Kidney (tissue), 14 donors: ENCODE data around the gene IDUA. TPM values are rescaled to one million over a fixed set of nuclear protein-coding genes. Genes with fewer than 3 reads are reported as not detected.

Source experiments
- DNase-seq, 5 donors: peaks; one replicate each; pipeline ENCODE4 v3.0.0-alpha.2; 2013 to 2020
- FAIRE-seq: peaks from 2 replicates; lab custom pipeline; 2012; peaks lifted over from hg19 to GRCh38; lab: Jason Lieb, UNC
- H3K27ac ChIP-seq, 2 donors: one replicate each; pipeline ENCODE4 v1.7.0; 2013; ENCODE audit warnings: low read depth in 2 of 2, low read length in 2 of 2, inconsistent platforms in 1 of 2
- H3K27me3 ChIP-seq: one replicate; pipeline ENCODE4 v1.7.1; 2013; ENCODE audit warnings: low read length, inconsistent platforms; ENCODE audit not compliant: control insufficient read depth, insufficient read depth
- H3K36me3 ChIP-seq, 3 donors: one replicate each; pipeline versions ENCODE4 v1.7.0 to v1.7.1; 2013; ENCODE audit warnings: low read length in 3 of 3, control low read depth in 1 of 3, inconsistent platforms in 1 of 3; ENCODE audit not compliant: insufficient read depth in 3 of 3, control insufficient read depth in 2 of 3
- H3K4me1 ChIP-seq, 3 donors: one replicate each; pipeline versions ENCODE4 v1.7.0 to v1.7.1; 2013; ENCODE audit warnings: low read length in 3 of 3, inconsistent platforms in 1 of 3, low read depth in 1 of 3; ENCODE audit not compliant: control insufficient read depth in 2 of 3, insufficient read depth in 2 of 3
- H3K4me3 ChIP-seq, 3 donors: one replicate each; pipeline versions ENCODE4 v1.7.0 to v1.8.1; 2013; ENCODE audit warnings: low read length in 3 of 3, control low read depth in 1 of 3, inconsistent platforms in 1 of 3
- H3K9ac ChIP-seq, 3 donors: one replicate each; pipeline versions ENCODE4 v1.7.0 to v1.7.1; 2013; ENCODE audit warnings: low read length in 3 of 3, control low read depth in 1 of 3, inconsistent platforms in 1 of 3
- H3K9me3 ChIP-seq, 3 donors: one replicate each; pipeline versions ENCODE4 v1.7.0 to v1.7.1; 2013; ENCODE audit warnings: low read length in 3 of 3, control low read depth in 1 of 3, inconsistent platforms in 1 of 3; ENCODE audit not compliant: control insufficient read depth in 2 of 3, insufficient read depth in 1 of 3
- intact Hi-C: fragments of 100-400 bp; cut with DNase I; formaldehyde crosslinking; loops from one replicate; pipeline ENCODE4 v1.11.1; 2022
- polyA plus RNA-seq: library from polyadenylated mRNA; stranded (reverse); fragments of 350-450 nt; fragmentation: Illumina TruSeq; extraction: RNeasy Lipid Tissue Mini Kit (QIAGEN cat#74804); gene quantifications from one replicate; pipeline ENCODE4 v1.2.3, GENCODE V29; 2014; ENCODE audit warnings: low read depth, low replicate concordance; ENCODE audit not compliant: insufficient read depth
- total RNA-seq: library from RNA; stranded (reverse); fragmentation: NEBNext Ultra II Directional; extraction: Animal tissue kit (Norgen Biotek cat#: 25700); gene quantifications from one replicate; pipeline ENCODE4 v1.2.1, GENCODE V29; 2021
- TF ChIP-seq, protein P1 (sequence below): IDR thresholded peaks from 3 replicates; pipeline ENCODE4 v1.5.1; 2012; ENCODE audit warnings: mild to moderate bottlenecking, moderate library complexity, borderline replicate concordance; ENCODE audit not compliant: insufficient read depth; ENCODE audit errors: extremely low read depth
- donor health status: control.
- donor health status: control.
- donor health status: control.
- donor health status: control.
- donor health status: control.
- donor health status: DM: yes; HTN: yes; CAD: no.
- donor health status: Normal renal cell carcinoma (clear cell type).

Gene IDUA
- total and polyA plus RNA-seq, 2 donors from 2014 or later, result 11.9 to 58.5 TPM

- peaks cover 0 to 5% (median 0%) of the 10 kb centered on the region in 3 donors for H3K36me3 ChIP-seq
Measured at GRCh38 chr4:952881-953573, 33.8 kb upstream of the IDUA start.

DNA sequence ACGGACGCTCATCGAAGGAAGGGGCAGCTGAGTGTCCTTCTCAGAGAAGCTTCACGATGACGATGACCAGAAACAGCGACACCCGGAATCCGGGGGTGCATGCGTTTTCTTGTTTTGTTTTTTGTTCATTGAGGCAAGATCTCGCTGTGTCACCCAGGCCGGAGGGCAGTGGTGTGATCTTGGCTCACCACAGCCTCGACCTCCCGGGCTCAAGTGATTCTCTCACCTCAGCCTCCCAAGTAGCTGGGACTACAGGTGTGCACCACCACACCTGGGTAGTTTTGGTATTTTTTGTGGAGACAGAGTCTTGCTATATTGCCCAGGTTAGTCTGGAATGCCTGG, 33.3 kb upstream of the IDUA start:
- Histone ChIP-seq H3K4me3 (no peak overlapping the region), H3K36me3 (peaks cover 0 to 5% (median 0%) of the 10 kb centered on the region in 3 donors), H3K27ac (no peak overlapping the region), H3K27me3 (no peaks in the 10 kb centered on the region), H3K9me3 (no peaks in the 10 kb centered on the region), H3K9ac (no peak overlapping the region), H3K4me1 (no peaks in the 10 kb centered on the region)
- DNase-seq (peak in 1 of 5 donors; percentile 15), FAIRE-seq (no peak)
- TF ChIP-seq, protein P1, sequence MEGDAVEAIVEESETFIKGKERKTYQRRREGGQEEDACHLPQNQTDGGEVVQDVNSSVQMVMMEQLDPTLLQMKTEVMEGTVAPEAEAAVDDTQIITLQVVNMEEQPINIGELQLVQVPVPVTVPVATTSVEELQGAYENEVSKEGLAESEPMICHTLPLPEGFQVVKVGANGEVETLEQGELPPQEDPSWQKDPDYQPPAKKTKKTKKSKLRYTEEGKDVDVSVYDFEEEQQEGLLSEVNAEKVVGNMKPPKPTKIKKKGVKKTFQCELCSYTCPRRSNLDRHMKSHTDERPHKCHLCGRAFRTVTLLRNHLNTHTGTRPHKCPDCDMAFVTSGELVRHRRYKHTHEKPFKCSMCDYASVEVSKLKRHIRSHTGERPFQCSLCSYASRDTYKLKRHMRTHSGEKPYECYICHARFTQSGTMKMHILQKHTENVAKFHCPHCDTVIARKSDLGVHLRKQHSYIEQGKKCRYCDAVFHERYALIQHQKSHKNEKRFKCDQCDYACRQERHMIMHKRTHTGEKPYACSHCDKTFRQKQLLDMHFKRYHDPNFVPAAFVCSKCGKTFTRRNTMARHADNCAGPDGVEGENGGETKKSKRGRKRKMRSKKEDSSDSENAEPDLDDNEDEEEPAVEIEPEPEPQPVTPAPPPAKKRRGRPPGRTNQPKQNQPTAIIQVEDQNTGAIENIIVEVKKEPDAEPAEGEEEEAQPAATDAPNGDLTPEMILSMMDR, result no peak
- intact Hi-C loops, result no loop called here

More at GRCh38 chr4:952881-953573, 33.8 kb upstream of the IDUA start:
- TF ChIP-seq, protein P1, result no peak
- Histone ChIP-seq H3K9me3 (no peaks in the 10 kb centered on the region), H3K4me1 (no peaks in the 10 kb centered on the region), H3K4me3 (no peak overlapping the region), H3K9ac (no peak overlapping the region), H3K27ac (no peak overlapping the region), H3K27me3 (no peaks in the 10 kb centered on the region)
- intact Hi-C loops, result no loop called here
- peak in 2 of 5 donors; percentile 33 to 64 for DNase-seq
- FAIRE-seq, result no peak

- no peak overlapping the region for H3K27ac ChIP-seq
- no peaks in the 10 kb centered on the region for H3K4me1 ChIP-seq
- H3K9me3 ChIP-seq, result no peaks in the 10 kb centered on the region
- intact Hi-C loops, result no loop called here
- H3K4me3 ChIP-seq, result no peak overlapping the region
- peak in 2 of 5 donors; percentile 15 to 55 for DNase-seq
- TF ChIP-seq, protein P1, result no peak
- no peaks in the 10 kb centered on the region for H3K27me3 ChIP-seq
- no peak overlapping the region for H3K9ac ChIP-seq
- no peak for FAIRE-seq
- H3K36me3 ChIP-seq, result peaks cover 0 to 5% (median 0%) of the 10 kb centered on the region in 3 donors
Measured at GRCh38 chr4:954211-955020, 32.4 kb upstream of the IDUA start.
